ENCODE data around the gene GRIK4.
A peak's percentile ranks its signal among the peaks of the same experiment; 100 is the strongest.
"Not testable (repeated sequence)": the region's sequence is repeated elsewhere in the genome, so short reads cannot be mapped to it uniquely, and the experiment has no call there.

GRIK4 gene

GRCh38 chr11:120787224-120787623 is 275.7 kb downstream of the GRIK4 start:
- not testable (repeated sequence) for DNase-seq

- no peak for DNase-seq
These were observed 277.8 kb downstream of the GRIK4 start for GRCh38 chr11:120789391-120789790.

GRCh38 chr11:120792306-120792705 is 280.8 kb downstream of the GRIK4 start:
- DNase-seq = no peak

- no peak for DNase-seq
These were observed 281.6 kb downstream of the GRIK4 start for GRCh38 chr11:120793150-120793549.

GRCh38 chr11:120793806-120794479 is 282.4 kb downstream of the GRIK4 start:
- no peak for DNase-seq

- DNase-seq = no peak
These were observed 283.2 kb downstream of the GRIK4 start for GRCh38 chr11:120794748-120795147.

- DNase-seq = no peak
These were observed 283.6 kb downstream of the GRIK4 start for GRCh38 chr11:120795185-120795584.

GRCh38 chr11:120797143-120797542 is 285.6 kb downstream of the GRIK4 start:
- DNase-seq = no peak

- no peak for DNase-seq
These were observed 287.3 kb downstream of the GRIK4 start for GRCh38 chr11:120798854-120799253.

- DNase-seq = no peak
These were observed 288.7 kb downstream of the GRIK4 start for GRCh38 chr11:120800206-120800605.

GRCh38 chr11:120801801-120802689 is 290.5 kb downstream of the GRIK4 start:
- DNase-seq = peak in 9 of 14 donors; percentile 3 to 47 (median 20)

GRCh38 chr11:120805960-120806555 is 294.5 kb downstream of the GRIK4 start:
- DNase-seq = no peak

- peak in 1 of 14 donors; percentile 24 for DNase-seq
These were observed 296.0 kb downstream of the GRIK4 start for GRCh38 chr11:120807414-120808150.

- no peak for DNase-seq
These were observed 297.1 kb downstream of the GRIK4 start for GRCh38 chr11:120808616-120809050.

- no peak for DNase-seq
These were observed 298.7 kb downstream of the GRIK4 start for GRCh38 chr11:120810251-120810650.

GRCh38 chr11:120811199-120811598 is 299.7 kb downstream of the GRIK4 start:
- no peak for DNase-seq

- DNase-seq = no peak
These were observed 300.2 kb downstream of the GRIK4 start for GRCh38 chr11:120811731-120812130.

GRCh38 chr11:120814531-120815318 is 303.2 kb downstream of the GRIK4 start:
- DNase-seq = no peak

- DNase-seq = no peak
These were observed 304.0 kb downstream of the GRIK4 start for GRCh38 chr11:120815319-120816100.

GRCh38 chr11:120816176-120816575 is 304.6 kb downstream of the GRIK4 start:
- no peak for DNase-seq

GRCh38 chr11:120816711-120817110 is 305.2 kb downstream of the GRIK4 start:
- DNase-seq = no peak
